SK-N-SH (cell line): Measurements from ENCODE around the gene DYNLRB1.

Source experiments
- CHD2 ChIP-seq: fragments of 150-350 bp; IDR thresholded peaks from 2 replicates; pipeline ENCODE4 v1.6.1; 2018; ENCODE audit warnings: low read length; ENCODE audit not compliant: partially characterized antibody
- CTCF ChIP-seq: fragments of 200-600 bp; sonication (generic); IDR thresholded peaks from 2 replicates; pipeline ENCODE4 v1.6.1; 2017; ENCODE audit warnings: antibody characterized with exemption, mild to moderate bottlenecking, moderate library complexity
- EP300 ChIP-seq, 2 experiments: IDR thresholded peaks; 2 replicates each; pipeline versions ENCODE4 v1.4.0 to v1.6.1; 2012; ENCODE audit warnings: borderline replicate concordance in 1 of 2, low read depth in 1 of 2, low read length in 1 of 2
- EZH2phosphoT487 ChIP-seq: fragments of 200-600 bp; sonication (generic); IDR thresholded peaks from 2 replicates; pipeline ENCODE4 v1.6.1; 2017; ENCODE audit warnings: low read depth, mixed run types, mild to moderate bottlenecking, antibody characterized with exemption, moderate library complexity, borderline replicate concordance
- FOXJ3 ChIP-seq: sonication (generic); formaldehyde crosslinking; IDR thresholded peaks from 2 replicates; pipeline ENCODE4 v1.5.1; 2020; ENCODE audit warnings: mild to moderate bottlenecking, missing genetic modification reagents
- GABPA ChIP-seq: IDR thresholded peaks from 2 replicates; pipeline ENCODE4 v1.4.0; 2012; ENCODE audit warnings: low read depth, mild to moderate bottlenecking
- JUND ChIP-seq: IDR thresholded peaks from 2 replicates; pipeline ENCODE4 v1.4.0; 2012
- MAX ChIP-seq: IDR thresholded peaks from 2 replicates; pipeline ENCODE4 v1.4.0; 2012; ENCODE audit warnings: low read depth
- MXI1 ChIP-seq: IDR thresholded peaks from 2 replicates; pipeline ENCODE4 v1.6.1; 2012; ENCODE audit warnings: mild to moderate bottlenecking, low read depth, low read length, improper control_type of control experiment
- NRF1 ChIP-seq: IDR thresholded peaks from 2 replicates; pipeline ENCODE4 v1.6.1; 2012; ENCODE audit warnings: low read depth, mild to moderate bottlenecking, low read length
- POLR2AphosphoS5 ChIP-seq: IDR thresholded peaks from 2 replicates; pipeline ENCODE4 v1.6.1; 2012; ENCODE audit warnings: low read depth, low read length
- RFX5 ChIP-seq: IDR thresholded peaks from 2 replicates; pipeline ENCODE4 v1.6.1; 2012; ENCODE audit warnings: mild to moderate bottlenecking, improper control_type of control experiment, low read length
- TAF1 ChIP-seq: IDR thresholded peaks from 2 replicates; pipeline ENCODE4 v1.6.1; 2012; ENCODE audit warnings: low read depth, mild to moderate bottlenecking, low read length, moderate library complexity, borderline replicate concordance
- USF1 ChIP-seq: IDR thresholded peaks from 2 replicates; pipeline ENCODE4 v1.4.0; 2012; ENCODE audit warnings: low read depth, borderline replicate concordance

- TF ChIP-seq NRF1: no peak
- TF ChIP-seq FOXJ3 (CRISPR knock-in tag): no peak
- no peak for TF ChIP-seq USF1
- TF ChIP-seq CTCF: no peak
- TF ChIP-seq RFX5: no peak
- TF ChIP-seq POLR2AphosphoS5: no peak
- no peak for TF ChIP-seq JUND
- TF ChIP-seq EP300 (IDR thresholded peaks at IDR 0.05; ENCODE audit: borderline replicate concordance in 1 of 2, low read depth in 1 of 2, low read length in 1 of 2): no peak
- no peak for TF ChIP-seq TAF1
- no peak for TF ChIP-seq CHD2
- TF ChIP-seq EZH2phosphoT487: no peak
- no peak for TF ChIP-seq MAX
- no peak for TF ChIP-seq GABPA
- TF ChIP-seq MXI1: no peak
Observed at GRCh38 chr20:34479627-34480026, 36.6 kb upstream of the DYNLRB1 start.
